ENCODE measurements around the gene ERMARD. TPM values are rescaled to one million over a fixed set of nuclear protein-coding genes. Genes with fewer than 3 reads are reported as not detected.

ERMARD gene
- total RNA-seq, 1 experiment from 2014 or later = 13.6 TPM

- H3K4me3 Mint-ChIP-seq = no peak overlapping the region
- H3K79me1 ChIP-seq (ENCODE audit: insufficient read depth, low read depth, low read length, poor library complexity, severe bottlenecking) = no peaks in the 10 kb centered on the region
- no peak overlapping the region for H3K27ac ChIP-seq (ENCODE audit: insufficient read length, low read depth, low read length)
- no peaks in the 10 kb centered on the region for H4K20me1 ChIP-seq (ENCODE audit: control insufficient read depth, insufficient read depth, insufficient read length)
- DNase-seq = peak; percentile 24
- H4K8ac ChIP-seq (replicated peaks; ENCODE audit: insufficient read length, low read depth, low read length) = no peak overlapping the region
- H2BK12ac ChIP-seq (ENCODE audit: insufficient read length, low read depth, low read length) = no peak overlapping the region
- no peak overlapping the region for H2BK20ac ChIP-seq (ENCODE audit: low read depth, low read length, poor library complexity, severe bottlenecking)
- peaks cover 34 to 38% of the 10 kb centered on the region in 2 experiments for H3K9me3 Mint-ChIP-seq
- no peak overlapping the region for H4K5ac ChIP-seq (ENCODE audit: insufficient read length, low read depth, low read length)
- H3K4me1 ChIP-seq (ENCODE audit: insufficient read depth, low read length) = peaks cover 6% of the 10 kb centered on the region; the same call in 1 of the 2 replicates
- peaks cover 46 to 56% of the 10 kb centered on the region in 2 experiments for H3K4me1 Mint-ChIP-seq
- no peak overlapping the region for H3K4me2 ChIP-seq (ENCODE audit: insufficient read depth, insufficient read length, low read length)
- H2BK15ac ChIP-seq (ENCODE audit: low read depth, low read length) = no peak overlapping the region
- no peak overlapping the region for H3T11ph ChIP-seq (ENCODE audit: low read length)
- peak overlapping the region in 1 of 3 experiments; percentile 94; a peak in 3 of 7 replicates for H3K27ac Mint-ChIP-seq
- no peaks in the 10 kb centered on the region for H3K27me3 ChIP-seq (ENCODE audit: insufficient read depth, low read length)
- H3K9ac ChIP-seq (ENCODE audit: extremely low read depth, insufficient read length, low read length) = no peak overlapping the region
- H3K36me3 Mint-ChIP-seq (ENCODE audit: insufficient read depth in 1 of 3, low read depth in 3 of 3) = peaks cover 5 to 41% (median 14%) of the 10 kb centered on the region in 3 experiments
- no peak overlapping the region for H3K56ac ChIP-seq (ENCODE audit: insufficient read length, low read depth, low read length)
- no peaks in the 10 kb centered on the region for H3K23me2 ChIP-seq (ENCODE audit: insufficient read length, low read depth, low read length, poor library complexity, severe bottlenecking)
- H3K9me3 ChIP-seq (ENCODE audit: control insufficient read depth, low read depth, low read length) = no peaks in the 10 kb centered on the region
- H3K14ac ChIP-seq (ENCODE audit: insufficient read depth, low read length) = no peak overlapping the region
- H2BK5ac ChIP-seq (ENCODE audit: insufficient read length, low read length) = no peak overlapping the region
- TF ChIP-seq CTCF (conservative IDR thresholded peaks at IDR 0.05) = no peak
- H3K79me2 ChIP-seq (ENCODE audit: insufficient read depth, low read length) = no peaks in the 10 kb centered on the region
- H3K4ac ChIP-seq (ENCODE audit: low read depth, low read length) = no peak overlapping the region
- H4K91ac ChIP-seq (ENCODE audit: insufficient read length, low read depth, low read length) = no peak overlapping the region
- no CpG with 5 or more reads among the region's 2 CpGs for WGBS (ENCODE audit: extremely low coverage, insufficient read length, low lambda C conversion rate)
- H2BK120ac ChIP-seq (ENCODE audit: low read depth, low read length, poor library complexity, severe bottlenecking) = no peak overlapping the region
- H3K23ac ChIP-seq (ENCODE audit: insufficient read length, low read depth, low read length) = no peak overlapping the region
- peaks cover 19% of the 10 kb centered on the region for H3K27me3 Mint-ChIP-seq (ENCODE audit: low read depth)
- H2AFZ ChIP-seq (ENCODE audit: low read length) = no peak overlapping the region
- H2AK5ac ChIP-seq (ENCODE audit: insufficient read length, low read length) = no peak overlapping the region
- no peak overlapping the region for H3K18ac ChIP-seq (ENCODE audit: insufficient read length, low read depth, low read length)
These were observed 68.9 kb downstream of the ERMARD start for GRCh38 chr6:169820358-169820757.
